ENCODE measurements around the gene FGFRL1.

Gene FGFRL1

DNA sequence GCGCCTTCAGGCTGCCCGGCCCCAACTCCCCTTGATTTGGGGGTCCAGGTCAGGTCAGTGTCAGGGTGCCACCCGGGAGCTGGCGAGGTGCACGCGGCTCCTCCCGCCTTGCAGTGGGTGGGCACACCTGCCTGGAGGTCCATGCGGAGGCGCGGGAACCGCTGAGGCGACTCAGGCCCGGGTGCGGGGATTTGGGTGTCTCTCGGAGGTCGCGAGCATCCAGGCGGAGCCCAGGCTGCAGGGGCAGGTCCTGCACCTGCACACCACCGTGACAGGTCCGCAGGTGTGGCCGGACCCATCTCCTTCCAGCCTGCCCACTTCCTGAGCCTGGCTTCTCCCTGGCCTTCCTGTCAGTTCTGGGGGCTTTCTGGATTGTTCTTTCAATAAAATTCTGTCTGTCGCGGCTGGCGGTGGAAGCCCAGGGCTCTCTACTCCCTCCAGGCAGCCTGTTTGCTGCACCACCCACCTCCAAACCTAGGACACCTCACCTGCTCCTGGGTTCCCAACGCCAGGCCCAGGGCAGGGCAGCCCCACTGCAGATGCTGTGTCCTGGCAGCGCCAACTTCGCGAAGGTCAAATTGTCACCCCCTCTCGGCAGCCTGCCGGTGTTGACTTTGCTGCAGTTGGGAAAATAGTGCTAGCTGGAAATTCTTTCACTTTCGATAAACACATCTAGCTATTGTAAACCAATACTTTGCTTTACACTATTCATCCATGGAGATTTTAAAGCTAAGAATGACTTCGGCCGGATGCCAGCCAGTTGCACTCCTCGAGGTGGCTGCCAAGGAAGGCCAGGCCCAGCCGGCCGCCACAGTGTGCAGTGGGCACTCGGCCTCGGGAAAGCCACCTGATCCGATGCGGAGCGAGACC lies 35.9 kb downstream of the FGFRL1 start:
- no peaks in the 10 kb centered on the region for H3K9me2 ChIP-seq (replicated peaks; ENCODE audit: control insufficient read depth, low read length)
- TF ChIP-seq EZH2phosphoT487 (IDR thresholded peaks at IDR 0.05; ENCODE audit: borderline replicate concordance, low read length), result no peak
- H3K4me1 ChIP-seq (ENCODE audit: control insufficient read depth, low read length), result no peaks in the 10 kb centered on the region
- H3K4me2 ChIP-seq (ENCODE audit: low read length), result no peak overlapping the region
- H3K36me3 ChIP-seq (ENCODE audit: control insufficient read depth, low read length), result no peaks in the 10 kb centered on the region
- no peaks in the 10 kb centered on the region for H3K79me2 ChIP-seq (ENCODE audit: control insufficient read depth, low read length)
- no peak overlapping the region for H3K27ac ChIP-seq (ENCODE audit: low read depth, low read length)
- H3K4me3 ChIP-seq (ENCODE audit: low read length), result no peak overlapping the region
- H3F3A ChIP-seq (ENCODE audit: control insufficient read depth, insufficient read depth), result no peaks in the 10 kb centered on the region
- no peaks in the 10 kb centered on the region for H3K27me3 ChIP-seq (ENCODE audit: control insufficient read depth, low read length)
- H4K20me1 ChIP-seq (ENCODE audit: control insufficient read depth, insufficient read depth, low read depth, low read length), result no peaks in the 10 kb centered on the region
- H3K9me3 ChIP-seq (ENCODE audit: control insufficient read depth, insufficient read depth, low read length), result peaks cover 3% of the 10 kb centered on the region; the same call in 1 of the 2 replicates

DNA sequence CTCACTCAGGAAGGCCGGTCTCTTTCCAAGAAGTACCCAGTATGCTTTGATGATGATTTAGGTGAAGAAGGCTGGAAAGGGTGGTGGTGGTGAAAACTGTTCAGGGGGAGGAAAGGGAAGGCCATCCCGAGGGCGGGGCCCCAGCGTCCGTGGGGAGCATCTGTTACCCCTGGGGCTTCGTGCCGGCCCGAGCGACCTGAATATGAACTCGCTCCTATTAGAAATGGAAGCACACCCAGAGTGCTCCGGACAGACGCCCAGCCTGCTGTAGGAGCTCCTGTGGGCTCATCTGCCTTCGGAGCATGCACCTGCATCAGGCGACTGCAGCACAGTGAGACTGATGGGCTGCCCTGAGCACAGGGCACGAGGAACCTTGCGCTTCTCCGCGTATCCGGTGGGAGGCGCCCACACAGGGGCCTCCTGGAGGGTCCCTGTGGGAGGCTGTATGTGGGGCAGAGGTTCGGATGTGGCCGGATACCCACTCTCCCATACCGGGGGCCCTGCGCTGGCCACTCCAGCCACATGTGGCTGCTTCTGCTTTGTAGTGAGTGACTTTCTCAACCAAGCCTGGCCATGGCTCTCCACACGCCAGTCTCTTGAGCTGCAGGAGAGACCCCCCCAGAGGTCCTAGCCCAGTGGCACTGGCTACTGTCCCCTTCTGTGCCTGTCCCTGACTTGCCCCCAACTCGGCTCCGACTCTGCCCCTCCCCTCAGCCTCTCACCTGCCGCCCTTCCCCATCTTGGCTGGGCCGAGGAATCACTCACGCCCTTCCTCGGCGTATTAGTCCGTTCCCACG lies 36.7 kb downstream of the FGFRL1 start:
- H3K4me3 ChIP-seq (ENCODE audit: low read length), result no peak overlapping the region
- peaks cover 2% of the 10 kb centered on the region; the same call in 1 of the 2 replicates for H3K9me3 ChIP-seq (ENCODE audit: control insufficient read depth, insufficient read depth, low read length)
- H3K4me2 ChIP-seq (ENCODE audit: low read length), result no peak overlapping the region
- TF ChIP-seq, protein P1, sequence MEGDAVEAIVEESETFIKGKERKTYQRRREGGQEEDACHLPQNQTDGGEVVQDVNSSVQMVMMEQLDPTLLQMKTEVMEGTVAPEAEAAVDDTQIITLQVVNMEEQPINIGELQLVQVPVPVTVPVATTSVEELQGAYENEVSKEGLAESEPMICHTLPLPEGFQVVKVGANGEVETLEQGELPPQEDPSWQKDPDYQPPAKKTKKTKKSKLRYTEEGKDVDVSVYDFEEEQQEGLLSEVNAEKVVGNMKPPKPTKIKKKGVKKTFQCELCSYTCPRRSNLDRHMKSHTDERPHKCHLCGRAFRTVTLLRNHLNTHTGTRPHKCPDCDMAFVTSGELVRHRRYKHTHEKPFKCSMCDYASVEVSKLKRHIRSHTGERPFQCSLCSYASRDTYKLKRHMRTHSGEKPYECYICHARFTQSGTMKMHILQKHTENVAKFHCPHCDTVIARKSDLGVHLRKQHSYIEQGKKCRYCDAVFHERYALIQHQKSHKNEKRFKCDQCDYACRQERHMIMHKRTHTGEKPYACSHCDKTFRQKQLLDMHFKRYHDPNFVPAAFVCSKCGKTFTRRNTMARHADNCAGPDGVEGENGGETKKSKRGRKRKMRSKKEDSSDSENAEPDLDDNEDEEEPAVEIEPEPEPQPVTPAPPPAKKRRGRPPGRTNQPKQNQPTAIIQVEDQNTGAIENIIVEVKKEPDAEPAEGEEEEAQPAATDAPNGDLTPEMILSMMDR (IDR thresholded peaks at IDR 0.05; ENCODE audit: low read depth, low read length, poor library complexity, severe bottlenecking), result no peak
- no peak for TF ChIP-seq EZH2phosphoT487 (IDR thresholded peaks at IDR 0.05; ENCODE audit: borderline replicate concordance, low read length)
- no peaks in the 10 kb centered on the region for H3K4me1 ChIP-seq (ENCODE audit: control insufficient read depth, low read length)
- H3K9me2 ChIP-seq (replicated peaks; ENCODE audit: control insufficient read depth, low read length), result no peaks in the 10 kb centered on the region
- H3K27me3 ChIP-seq (ENCODE audit: control insufficient read depth, low read length), result no peaks in the 10 kb centered on the region
- no peaks in the 10 kb centered on the region for H4K20me1 ChIP-seq (ENCODE audit: control insufficient read depth, insufficient read depth, low read depth, low read length)
- no peaks in the 10 kb centered on the region for H3K36me3 ChIP-seq (ENCODE audit: control insufficient read depth, low read length)
- H3K27ac ChIP-seq (ENCODE audit: low read depth, low read length), result no peak overlapping the region
- no peaks in the 10 kb centered on the region for H3F3A ChIP-seq (ENCODE audit: control insufficient read depth, insufficient read depth)
- no peaks in the 10 kb centered on the region for H3K79me2 ChIP-seq (ENCODE audit: control insufficient read depth, low read length)

DNA sequence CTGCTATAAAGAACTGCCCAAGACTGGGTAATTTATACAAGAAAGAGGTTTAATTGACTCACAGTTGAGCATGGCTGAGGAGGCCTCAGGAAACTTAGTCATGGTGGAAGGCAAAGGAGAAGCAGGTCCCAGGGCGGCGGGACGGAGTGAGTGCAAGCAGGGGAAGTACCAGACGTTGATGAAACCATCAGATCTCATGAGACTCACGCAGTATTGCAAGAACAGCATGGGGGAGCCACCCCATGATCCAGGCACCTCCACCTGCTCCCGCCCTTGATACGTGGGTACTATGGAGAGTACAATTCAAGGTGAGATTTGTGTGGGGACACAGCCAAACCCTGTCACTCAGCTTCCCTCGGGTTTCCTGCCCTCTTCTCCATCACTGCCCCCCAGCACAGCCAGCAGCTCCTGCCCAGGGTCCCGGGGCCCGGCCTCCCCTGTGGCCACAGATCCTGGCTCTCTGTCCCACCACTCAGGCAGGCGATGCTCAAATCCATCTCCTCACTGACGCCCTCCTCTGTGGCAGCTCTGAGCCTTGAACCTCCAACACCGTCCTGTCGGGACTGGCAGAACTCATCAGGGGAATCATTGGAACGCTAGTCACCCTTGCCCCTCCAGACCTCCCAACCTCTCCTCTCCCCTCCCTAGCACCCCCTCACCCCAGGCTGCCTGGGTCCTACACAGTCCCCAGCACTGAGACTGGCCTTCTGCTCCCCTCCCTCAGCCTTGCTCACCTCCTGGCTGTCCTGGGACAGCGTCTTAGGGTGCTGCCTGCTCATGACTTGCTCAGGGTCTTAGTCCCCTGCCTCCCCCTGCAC lies 37.6 kb downstream of the FGFRL1 start:
- TF ChIP-seq, protein P1 (IDR thresholded peaks at IDR 0.05; ENCODE audit: low read depth, low read length, poor library complexity, severe bottlenecking), result no peak
- TF ChIP-seq EZH2phosphoT487 (IDR thresholded peaks at IDR 0.05; ENCODE audit: borderline replicate concordance, low read length), result no peak
- no peaks in the 10 kb centered on the region for H3K36me3 ChIP-seq (ENCODE audit: control insufficient read depth, low read length)
- no peak overlapping the region for H3K4me3 ChIP-seq (ENCODE audit: low read length)
- H4K20me1 ChIP-seq (ENCODE audit: control insufficient read depth, insufficient read depth, low read depth, low read length), result no peaks in the 10 kb centered on the region
- H3K27me3 ChIP-seq (ENCODE audit: control insufficient read depth, low read length), result no peaks in the 10 kb centered on the region
- no peaks in the 10 kb centered on the region for H3F3A ChIP-seq (ENCODE audit: control insufficient read depth, insufficient read depth)
- no peaks in the 10 kb centered on the region; the same call in 1 of the 2 replicates for H3K9me3 ChIP-seq (ENCODE audit: control insufficient read depth, insufficient read depth, low read length)
- H3K9me2 ChIP-seq (replicated peaks; ENCODE audit: control insufficient read depth, low read length), result no peaks in the 10 kb centered on the region
- H3K4me1 ChIP-seq (ENCODE audit: control insufficient read depth, low read length), result no peaks in the 10 kb centered on the region
- H3K4me2 ChIP-seq (ENCODE audit: low read length), result no peak overlapping the region
- H3K79me2 ChIP-seq (ENCODE audit: control insufficient read depth, low read length), result no peaks in the 10 kb centered on the region
- H3K27ac ChIP-seq (ENCODE audit: low read depth, low read length), result no peak overlapping the region
